ENCODE data around the gene CYBC1. TPM values are rescaled to one million over a fixed set of nuclear protein-coding genes. Genes with fewer than 3 reads are reported as not detected.

The CYBC1 gene
- total RNA-seq, 1 experiment from 2014 or later, result 95.4 TPM

DNA sequence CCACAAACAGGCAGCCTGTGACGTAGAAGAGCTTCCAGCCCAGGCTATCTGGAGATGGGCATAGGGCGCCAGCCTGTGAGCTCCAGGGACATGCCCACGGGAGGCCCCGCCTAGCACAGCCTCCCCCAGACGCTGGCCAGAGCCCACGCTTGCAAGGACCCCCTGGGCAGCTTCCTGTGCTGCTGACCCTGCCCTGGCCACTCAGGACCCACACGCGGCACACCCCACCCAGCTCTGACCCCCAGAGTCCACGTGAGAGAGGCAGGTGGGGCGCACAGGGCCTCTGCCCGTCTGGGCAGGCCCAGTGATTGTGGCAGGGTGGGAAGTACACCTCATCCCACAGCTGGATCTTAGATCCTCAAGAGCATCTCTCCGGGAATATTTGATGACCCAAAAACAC is 3.9 kb downstream of the CYBC1 start:
- intact Hi-C loops (cut with micrococcal nuclease), result no loop called here
- Histone ChIP-seq H4K20me1 (ENCODE audit: insufficient read depth) (no peaks in the 10 kb centered on the region), H3K36me3 (ENCODE audit: control insufficient read depth in 1 of 2, insufficient read depth in 2 of 2, low read length in 2 of 2) (peaks cover 0 to 17% of the 10 kb centered on the region in 2 experiments; a peak in 1 of 4 replicates), H3K27ac (ENCODE audit: low read depth, low read length) (no peak overlapping the region), H3K9ac (ENCODE audit: low read length) (no peak overlapping the region), H3K9me3 (ENCODE audit: control insufficient read depth in 1 of 2, insufficient read depth in 1 of 2, low read depth in 1 of 2, low read length in 2 of 2) (no peaks in the 10 kb centered on the region), H3K9me2 (ENCODE audit: insufficient read depth) (no peaks in the 10 kb centered on the region), H3K4me3 (replicated peaks in 1 of 2; ENCODE audit: low read depth in 1 of 2, low read length in 2 of 2) (no peak overlapping the region), H3K4me1 (ENCODE audit: control insufficient read depth in 1 of 2, insufficient read depth in 2 of 2, low read length in 2 of 2) (peaks cover 9 to 19% of the 10 kb centered on the region in 2 experiments), H3K4me2 (ENCODE audit: low read length) (no peak overlapping the region), H3K27me3 (ENCODE audit: insufficient read depth, low read length) (no peaks in the 10 kb centered on the region), H3K79me2 (ENCODE audit: insufficient read depth, low read length) (peaks cover 15% of the 10 kb centered on the region), H2AFZ (ENCODE audit: low read depth, low read length, poor library complexity, severe bottlenecking) (no peak overlapping the region)
- TF ChIP-seq SP1 (IDR thresholded peaks at IDR 0.05; ENCODE audit: low read depth) (no peak), JUND (IDR thresholded peaks at IDR 0.05) (no peak), FOSL1 (IDR thresholded peaks at IDR 0.05; ENCODE audit: low read depth) (no peak), TCF7L2 (IDR thresholded peaks at IDR 0.05; ENCODE audit: borderline replicate concordance, extremely low read depth, insufficient read depth, insufficient read length) (no peak), EGR1 (IDR thresholded peaks at IDR 0.05; ENCODE audit: low read depth) (no peak), POLR2A (IDR thresholded peaks at IDR 0.05; ENCODE audit: borderline replicate concordance, extremely low read depth, insufficient read depth, insufficient read length) (no peak), ELF1 (IDR thresholded peaks at IDR 0.05; ENCODE audit: borderline replicate concordance, low read depth) (no peak), EZH2 (IDR thresholded peaks at IDR 0.05) (no peak), CBX3 (IDR thresholded peaks at IDR 0.05; ENCODE audit: low read depth) (no peak), RAD21 (IDR thresholded peaks at IDR 0.05; ENCODE audit: low read depth) (no peak)
- TF ChIP-seq, protein P1, sequence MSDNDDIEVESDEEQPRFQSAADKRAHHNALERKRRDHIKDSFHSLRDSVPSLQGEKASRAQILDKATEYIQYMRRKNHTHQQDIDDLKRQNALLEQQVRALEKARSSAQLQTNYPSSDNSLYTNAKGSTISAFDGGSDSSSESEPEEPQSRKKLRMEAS (IDR thresholded peaks at IDR 0.05), result no peak
- TF ChIP-seq, protein P2, sequence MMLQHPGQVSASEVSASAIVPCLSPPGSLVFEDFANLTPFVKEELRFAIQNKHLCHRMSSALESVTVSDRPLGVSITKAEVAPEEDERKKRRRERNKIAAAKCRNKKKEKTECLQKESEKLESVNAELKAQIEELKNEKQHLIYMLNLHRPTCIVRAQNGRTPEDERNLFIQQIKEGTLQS (IDR thresholded peaks at IDR 0.05), result no peak
- TF ChIP-seq, protein P3, sequence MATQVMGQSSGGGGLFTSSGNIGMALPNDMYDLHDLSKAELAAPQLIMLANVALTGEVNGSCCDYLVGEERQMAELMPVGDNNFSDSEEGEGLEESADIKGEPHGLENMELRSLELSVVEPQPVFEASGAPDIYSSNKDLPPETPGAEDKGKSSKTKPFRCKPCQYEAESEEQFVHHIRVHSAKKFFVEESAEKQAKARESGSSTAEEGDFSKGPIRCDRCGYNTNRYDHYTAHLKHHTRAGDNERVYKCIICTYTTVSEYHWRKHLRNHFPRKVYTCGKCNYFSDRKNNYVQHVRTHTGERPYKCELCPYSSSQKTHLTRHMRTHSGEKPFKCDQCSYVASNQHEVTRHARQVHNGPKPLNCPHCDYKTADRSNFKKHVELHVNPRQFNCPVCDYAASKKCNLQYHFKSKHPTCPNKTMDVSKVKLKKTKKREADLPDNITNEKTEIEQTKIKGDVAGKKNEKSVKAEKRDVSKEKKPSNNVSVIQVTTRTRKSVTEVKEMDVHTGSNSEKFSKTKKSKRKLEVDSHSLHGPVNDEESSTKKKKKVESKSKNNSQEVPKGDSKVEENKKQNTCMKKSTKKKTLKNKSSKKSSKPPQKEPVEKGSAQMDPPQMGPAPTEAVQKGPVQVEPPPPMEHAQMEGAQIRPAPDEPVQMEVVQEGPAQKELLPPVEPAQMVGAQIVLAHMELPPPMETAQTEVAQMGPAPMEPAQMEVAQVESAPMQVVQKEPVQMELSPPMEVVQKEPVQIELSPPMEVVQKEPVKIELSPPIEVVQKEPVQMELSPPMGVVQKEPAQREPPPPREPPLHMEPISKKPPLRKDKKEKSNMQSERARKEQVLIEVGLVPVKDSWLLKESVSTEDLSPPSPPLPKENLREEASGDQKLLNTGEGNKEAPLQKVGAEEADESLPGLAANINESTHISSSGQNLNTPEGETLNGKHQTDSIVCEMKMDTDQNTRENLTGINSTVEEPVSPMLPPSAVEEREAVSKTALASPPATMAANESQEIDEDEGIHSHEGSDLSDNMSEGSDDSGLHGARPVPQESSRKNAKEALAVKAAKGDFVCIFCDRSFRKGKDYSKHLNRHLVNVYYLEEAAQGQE (IDR thresholded peaks at IDR 0.05; ENCODE audit: low read depth), result no peak
- BruUV-seq (replicated peaks), result no TSS peak
- no peak for ATAC-seq
- DNase-seq (ENCODE audit: low read depth, low spot score), result no peak
- POLR2A ChIA-PET, result no interaction called here
- RAD21 ChIA-PET (ENCODE audit: low non-redundant PET in 1 of 2, low total read pairs in 2 of 2, uncharacterized antibody in 2 of 2, unreplicated experiment in 2 of 2), result no interaction called here
- CTCF ChIA-PET, result no interaction called here

Data from HCT116 (cell line).